Measurements from ENCODE around the gene TARS3. TPM values are rescaled to one million over a fixed set of nuclear protein-coding genes. Genes with fewer than 3 reads are reported as not detected.

TARS3 gene
- total and polyA plus RNA-seq, 8 donors = 3.4 to 53.1 (median 15.6) TPM

- Histone ChIP-seq H3K4me3 (no peak overlapping the region), H3K27ac (no peak overlapping the region), H3K4me1 (no peaks in the 10 kb centered on the region), H3K9me3 (no peaks in the 10 kb centered on the region), H3K27me3 (no peaks in the 10 kb centered on the region), H3K36me3 (peaks cover 37 to 98% (median 97%) of the 10 kb centered on the region in 4 donors)
- TF ChIP-seq CTCF (IDR thresholded peaks at IDR 0.05) (no peak), EP300 (IDR thresholded peaks at IDR 0.05) (no peak), POLR2A (IDR thresholded peaks at IDR 0.05) (no peak), POLR2AphosphoS5 (IDR thresholded peaks at IDR 0.05) (no peak)
- WGBS, 5 donors = 89 to 95% (median 91%) methylated on average over 5 of the region's 5 CpGs
- intact Hi-C loops (cut with DNase I; ENCODE audit: low total_unique reads) = no loop called here
- DNase-seq = no peak
Observed at GRCh38 chr15:101709466-101709865, 14.8 kb downstream of the TARS3 start.

- H3K27me3 ChIP-seq = no peaks in the 10 kb centered on the region
- peaks cover 31 to 98% (median 98%) of the 10 kb centered on the region in 4 donors for H3K36me3 ChIP-seq
- 90 to 97% (median 91%) methylated on average over 4 of the region's 4 CpGs for WGBS, 5 donors
- H3K27ac ChIP-seq = no peak overlapping the region
- no peak overlapping the region for H3K4me3 ChIP-seq
- intact Hi-C loops (cut with DNase I; ENCODE audit: low total_unique reads) = no loop called here
- TF ChIP-seq EP300 (IDR thresholded peaks at IDR 0.05) (no peak), CTCF (IDR thresholded peaks at IDR 0.05) (no peak), POLR2A (IDR thresholded peaks at IDR 0.05) (no peak), POLR2AphosphoS5 (IDR thresholded peaks at IDR 0.05) (no peak)
- no peak for DNase-seq
- H3K9me3 ChIP-seq = no peaks in the 10 kb centered on the region
- H3K4me1 ChIP-seq = no peaks in the 10 kb centered on the region
Observed at GRCh38 chr15:101707983-101708382, 16.3 kb downstream of the TARS3 start.

GRCh38 chr15:101702077-101702476 is 22.2 kb downstream of the TARS3 start:
- DNase-seq = no peak
- H3K9me3 ChIP-seq = no peaks in the 10 kb centered on the region
- no peak for TF ChIP-seq CTCF (IDR thresholded peaks at IDR 0.05)
- TF ChIP-seq POLR2AphosphoS5 (IDR thresholded peaks at IDR 0.05) = no peak
- no peak for TF ChIP-seq POLR2A (IDR thresholded peaks at IDR 0.05)
- TF ChIP-seq EP300 (IDR thresholded peaks at IDR 0.05) = no peak
- H3K4me3 ChIP-seq = no peak overlapping the region
- 74 to 83% (median 79%) methylated on average over 4 of the region's 4 CpGs for WGBS, 5 donors
- no peaks in the 10 kb centered on the region for H3K4me1 ChIP-seq
- H3K36me3 ChIP-seq = peaks cover 46 to 100% (median 99%) of the 10 kb centered on the region in 4 donors
- no peaks in the 10 kb centered on the region for H3K27me3 ChIP-seq
- no peak overlapping the region for H3K27ac ChIP-seq
- intact Hi-C loops (cut with DNase I; ENCODE audit: low total_unique reads) = no loop called here

- TF ChIP-seq POLR2AphosphoS5 (IDR thresholded peaks at IDR 0.05) = no peak
- TF ChIP-seq EP300 (IDR thresholded peaks at IDR 0.05) = no peak
- TF ChIP-seq CTCF (IDR thresholded peaks at IDR 0.05) = no peak
- TF ChIP-seq POLR2A (IDR thresholded peaks at IDR 0.05) = no peak
- H3K27me3 ChIP-seq = no peaks in the 10 kb centered on the region
- H3K36me3 ChIP-seq = peaks cover 50 to 100% (median 100%) of the 10 kb centered on the region in 4 donors
- H3K4me1 ChIP-seq = no peaks in the 10 kb centered on the region
- H3K27ac ChIP-seq = no peak overlapping the region
- 83 to 94% (median 87%) methylated on average over 2 of the region's 2 CpGs for WGBS, 5 donors
- no peak for DNase-seq
- H3K4me3 ChIP-seq = no peak overlapping the region
- H3K9me3 ChIP-seq = no peaks in the 10 kb centered on the region
- intact Hi-C loops (cut with DNase I; ENCODE audit: low total_unique reads) = no loop called here
Observed at GRCh38 chr15:101698314-101698713, 26.0 kb downstream of the TARS3 start.

Measured in stomach (tissue), 9 donors.